HG03045 (cell line): ENCODE measurements around the gene EFNB2.

ENCODE experiments used
- ATAC-seq: cut with Tn5 transposase; IDR thresholded peaks from one replicate; pipeline ENCODE4 v1.9.1; 2021; ENCODE audit warnings: mild to moderate bottlenecking, moderate library complexity; ENCODE audit not compliant: unreplicated experiment

Gene EFNB2

DNA sequence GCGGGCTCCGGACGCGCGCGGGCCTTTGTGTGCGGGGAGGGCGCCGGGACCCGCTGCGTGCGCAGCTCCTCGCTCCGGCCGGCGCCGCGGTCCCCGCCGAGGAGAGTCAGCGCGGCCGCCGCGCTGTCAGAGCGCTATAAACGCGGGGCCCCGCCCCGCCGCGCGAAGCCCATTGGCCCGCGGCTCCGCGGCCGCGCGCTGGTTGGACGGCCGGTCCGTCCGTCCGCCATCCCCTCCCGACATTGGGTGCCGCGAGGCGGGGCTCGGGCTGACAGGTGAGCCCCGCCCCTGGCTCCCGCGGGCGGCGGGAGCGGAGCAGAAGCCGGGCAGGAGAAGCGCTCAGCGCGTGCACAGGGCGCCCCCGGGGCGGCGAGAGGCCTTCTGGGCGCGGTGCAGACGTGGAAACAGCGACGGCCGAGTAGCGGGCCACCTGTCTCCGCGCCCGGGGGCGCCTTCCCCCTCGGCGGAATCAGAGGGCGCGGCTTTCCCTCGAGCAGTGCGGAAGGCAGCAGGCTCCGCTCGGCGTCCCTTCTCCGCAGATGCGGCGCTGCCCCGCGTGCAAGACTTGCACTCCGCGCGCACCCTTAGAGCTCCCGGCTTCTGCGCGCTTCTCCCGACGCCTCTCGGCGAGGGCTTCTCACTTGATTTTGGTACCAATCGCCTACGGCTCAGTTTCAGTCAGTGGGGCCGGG, at the start of gene EFNB2:
Gene EFNB2, minus strand, starts transcription at position 111 of the 692 bp plus-strand sequence. CDS start 698 bp downstream, outside the sequence.
- ATAC-seq, result peak; percentile 97

DNA sequence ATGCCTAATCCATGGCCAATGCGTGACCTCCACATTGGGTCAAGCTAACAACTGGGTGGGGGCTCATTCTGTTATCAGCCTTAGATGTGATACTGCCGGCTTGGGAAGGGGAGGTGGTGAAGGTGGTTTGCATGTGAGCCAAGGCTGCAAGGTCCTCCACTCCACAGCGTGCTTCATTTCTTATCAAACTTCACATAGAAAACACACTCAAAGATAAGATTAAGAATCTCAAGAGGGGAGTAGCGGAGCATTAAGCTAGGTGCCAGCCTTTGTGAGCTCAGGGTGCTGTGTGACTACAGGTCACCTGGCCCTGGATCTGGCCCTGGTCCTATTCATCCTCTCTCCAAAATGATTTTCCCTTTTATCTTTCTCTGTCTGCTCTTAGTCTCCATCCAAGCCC, 45.8 kb upstream of the EFNB2 start:
- ATAC-seq, result no peak

DNA sequence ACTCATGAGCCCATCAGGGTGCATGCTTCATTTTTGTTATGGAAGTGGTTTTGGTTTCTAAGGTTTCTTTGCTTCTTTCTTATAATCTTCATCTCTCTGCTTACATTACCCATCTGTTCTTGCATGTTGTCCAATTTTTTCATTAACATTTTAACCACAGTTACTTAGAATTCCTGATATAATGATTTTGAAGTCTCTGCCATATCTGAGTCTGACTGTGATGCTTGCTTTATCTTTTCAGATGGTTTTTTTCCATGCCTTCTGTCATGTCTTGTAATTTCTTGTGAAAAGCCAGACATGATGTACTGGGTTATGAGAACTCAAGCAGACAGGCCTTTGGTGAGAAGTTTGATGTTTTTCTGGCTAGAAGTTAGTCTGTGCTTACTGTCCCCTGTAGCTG, 40.4 kb upstream of the EFNB2 start:
- ATAC-seq, result no peak

DNA sequence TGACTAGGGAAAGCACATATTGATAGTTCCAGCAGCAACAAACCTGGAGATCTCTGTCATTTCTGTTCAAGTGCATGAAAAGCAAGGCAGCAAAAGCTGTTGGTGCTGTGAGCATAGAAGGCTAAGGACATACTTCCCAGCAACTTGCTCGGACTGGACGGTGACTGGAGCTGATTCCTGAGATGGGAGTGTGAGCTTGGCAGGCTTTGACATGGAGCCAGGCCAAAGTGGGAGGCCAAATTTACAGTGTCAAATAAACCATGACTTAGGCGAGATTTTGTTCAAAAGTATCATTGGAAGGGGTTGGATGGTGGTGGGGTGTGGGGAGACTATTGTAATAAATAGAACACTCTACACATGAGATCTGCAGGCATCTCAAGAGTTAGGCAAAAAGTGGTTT, 38.4 kb upstream of the EFNB2 start:
- no peak for ATAC-seq

- no peak for ATAC-seq
Measured at GRCh38 chr13:106573284-106573846, 37.9 kb upstream of the EFNB2 start.

DNA sequence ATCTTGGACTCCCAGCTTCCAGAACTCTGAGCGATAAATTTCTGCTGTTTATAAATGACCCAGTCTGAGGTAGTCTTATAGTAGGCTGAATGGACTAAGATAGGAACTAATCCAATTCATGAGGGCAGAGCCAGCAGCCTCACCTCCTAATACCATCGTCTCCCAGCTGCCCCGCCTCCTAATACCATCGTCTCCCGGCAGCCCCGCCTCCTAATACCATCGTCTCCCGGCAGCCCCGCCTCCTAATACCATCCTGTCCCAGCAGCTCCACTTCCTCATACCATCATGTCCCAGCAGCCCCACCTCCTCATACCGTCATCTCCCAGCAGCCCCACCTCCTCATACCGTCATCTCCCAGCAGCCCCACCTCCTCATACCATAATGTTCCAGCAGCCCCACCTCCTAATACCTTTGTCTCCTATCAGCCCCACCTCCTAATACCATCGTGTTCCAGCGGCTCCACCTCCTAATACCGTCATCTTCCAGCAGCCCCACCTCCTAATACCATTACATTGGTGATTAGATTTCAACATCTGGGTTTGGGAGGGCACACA, 34.9 kb upstream of the EFNB2 start:
- ATAC-seq, result peak; percentile 33

DNA sequence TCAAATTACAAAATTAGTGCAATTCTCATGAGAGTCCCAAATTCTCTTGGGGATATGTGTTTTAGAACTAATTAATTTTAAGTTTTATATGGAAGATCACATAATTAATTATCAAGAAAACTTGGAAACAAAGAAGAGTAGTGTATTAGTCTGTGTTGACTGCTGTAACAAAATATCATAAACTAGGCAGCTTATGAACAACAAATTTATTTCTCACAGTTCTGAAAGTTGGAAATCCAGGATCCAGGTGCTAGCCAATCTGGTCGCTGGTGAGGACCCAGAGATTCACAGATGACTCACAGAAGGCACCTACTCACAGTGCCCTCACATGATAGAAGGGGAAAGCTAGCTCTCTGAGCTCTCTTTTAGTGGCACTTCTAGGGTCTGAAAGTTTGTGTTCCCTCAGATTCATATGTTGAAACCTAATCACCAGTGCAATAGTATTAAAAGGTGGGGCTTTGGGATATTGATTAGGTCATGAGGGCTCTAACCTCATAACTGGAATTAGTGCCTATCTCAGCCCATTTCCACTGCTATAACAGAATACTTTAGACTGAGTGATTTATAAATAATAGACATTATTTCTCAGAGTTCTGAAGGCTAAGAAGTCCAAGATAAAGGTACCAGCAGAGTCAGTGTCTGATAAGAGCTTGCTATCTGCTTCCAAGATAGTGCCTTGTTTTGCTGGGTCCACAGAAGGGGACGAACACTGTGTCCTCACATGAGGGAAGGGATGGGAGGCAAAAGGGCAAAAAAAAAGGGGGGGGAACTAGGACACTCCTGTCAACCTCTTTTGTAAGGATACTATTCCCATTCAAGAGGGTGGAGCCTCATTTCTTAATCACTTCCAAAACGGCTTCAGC, 34.0 kb upstream of the EFNB2 start:
- ATAC-seq, result no peak

- ATAC-seq, result peak; percentile 25
Measured at GRCh38 chr13:106568299-106569003, 33.0 kb upstream of the EFNB2 start.

DNA sequence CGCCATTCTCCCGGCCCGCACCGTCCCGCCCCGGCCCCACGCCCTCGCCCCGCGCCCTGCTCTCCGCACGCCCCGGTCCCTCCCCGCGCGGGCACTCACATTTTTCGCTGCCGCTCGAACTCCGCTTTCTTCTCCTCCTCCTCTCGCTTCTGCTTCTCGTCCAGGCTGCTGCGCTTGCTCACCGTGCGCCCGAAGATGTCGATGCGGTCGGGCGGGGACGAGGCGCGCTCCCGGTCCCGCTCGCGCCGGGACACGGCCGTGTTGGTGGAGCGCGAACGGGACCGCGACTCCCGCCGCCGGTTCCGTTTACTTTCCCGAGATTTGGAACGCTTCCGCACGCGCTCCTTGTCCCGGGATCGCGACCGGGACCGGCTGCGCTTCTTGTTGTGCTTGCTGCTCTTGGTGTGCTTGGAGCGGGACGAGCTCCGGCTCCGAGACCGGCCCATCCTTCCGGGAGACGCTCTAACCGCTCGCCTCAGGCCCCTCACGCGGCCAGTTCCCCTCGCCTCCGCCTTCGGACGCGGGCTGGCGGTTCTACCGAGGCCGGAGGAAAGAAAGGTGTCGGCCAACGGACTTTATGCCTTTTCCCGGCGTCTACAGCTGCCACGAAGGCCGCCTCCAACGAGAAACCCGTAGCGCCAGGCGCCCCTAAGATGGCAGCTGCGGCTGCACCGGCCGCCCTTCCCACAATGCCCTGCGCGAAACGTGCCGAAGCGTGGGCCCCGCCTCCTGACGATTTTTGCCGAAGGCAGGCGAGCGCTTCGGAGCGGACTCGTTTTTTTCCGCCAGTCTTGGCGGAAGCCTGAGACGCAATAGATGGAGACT, 32.2 kb upstream of the EFNB2 start, which contains the start of gene ARGLU1:
Gene ARGLU1, minus strand, starts transcription at position 664 of the 825 bp plus-strand sequence. Its CDS starts 218 bp downstream, at position 446.
- ATAC-seq, result peak; percentile 73

DNA sequence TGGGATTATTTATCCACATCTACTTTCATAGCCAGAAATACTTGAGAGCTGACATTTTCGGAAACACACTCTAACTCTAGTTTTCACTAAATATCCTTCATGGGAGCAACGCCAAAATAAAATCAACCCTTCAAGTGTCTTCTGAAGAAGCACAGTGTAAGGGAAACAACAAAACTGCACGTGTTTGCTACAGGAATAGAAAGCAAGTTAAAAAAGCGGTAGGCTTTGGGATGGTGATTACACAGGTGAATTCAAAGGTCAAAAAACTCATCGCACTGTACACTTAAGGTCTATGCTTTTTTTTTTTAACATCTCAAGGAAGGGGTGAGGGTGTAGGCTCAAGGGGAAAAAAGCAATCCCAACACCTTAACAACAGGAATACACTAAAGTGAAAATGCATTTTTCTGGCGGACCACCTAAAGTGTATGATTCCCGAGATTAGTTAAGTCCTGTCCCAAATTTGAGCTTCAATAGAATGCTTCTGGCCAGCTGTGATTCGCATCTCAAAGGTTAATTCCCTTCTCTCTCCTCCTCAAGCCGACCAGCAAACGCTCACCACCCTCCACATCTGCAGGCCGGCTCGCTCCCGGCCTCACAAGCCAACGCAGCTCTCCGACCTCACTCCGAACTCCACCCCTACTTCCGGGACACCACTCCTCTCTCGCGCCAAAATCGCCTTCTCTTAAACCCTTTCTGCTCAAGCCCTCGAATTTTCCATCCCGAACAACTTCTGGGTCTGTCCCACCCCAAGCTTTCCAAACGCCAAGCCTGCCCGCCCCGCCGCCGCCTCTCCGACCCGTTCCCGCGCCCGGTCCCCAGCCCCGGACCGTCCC, 31.4 kb upstream of the EFNB2 start:
- ATAC-seq, result peak; percentile 39

DNA sequence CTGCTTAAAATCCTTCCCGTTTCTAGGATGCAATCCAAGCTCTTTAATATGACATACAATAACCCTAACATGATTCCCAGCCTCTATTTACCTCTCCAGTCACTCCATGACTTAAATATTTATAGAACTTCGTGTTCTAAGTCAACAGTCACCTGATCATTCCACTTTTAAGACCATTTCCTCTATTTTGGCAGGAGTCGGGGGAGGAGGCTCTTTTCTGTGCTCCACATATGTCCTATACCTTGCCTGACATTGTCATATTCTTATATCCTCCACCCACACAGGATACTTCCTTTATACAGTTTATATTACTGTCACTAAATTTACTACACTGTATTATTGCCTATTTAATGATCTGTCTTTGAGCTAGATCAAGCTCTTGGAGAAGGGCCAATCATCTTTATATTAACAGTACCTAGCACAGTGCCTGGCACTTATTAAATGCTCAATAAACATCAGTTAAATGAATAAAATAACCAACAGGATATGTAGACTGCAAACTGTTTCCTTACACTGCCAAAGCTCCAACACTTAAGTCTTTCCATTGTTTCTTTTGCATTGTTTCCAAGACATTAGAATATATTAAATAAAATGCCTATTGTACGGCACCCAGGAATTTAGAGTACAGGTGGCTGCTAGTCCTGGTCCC, 29.8 kb upstream of the EFNB2 start:
- ATAC-seq, result no peak

DNA sequence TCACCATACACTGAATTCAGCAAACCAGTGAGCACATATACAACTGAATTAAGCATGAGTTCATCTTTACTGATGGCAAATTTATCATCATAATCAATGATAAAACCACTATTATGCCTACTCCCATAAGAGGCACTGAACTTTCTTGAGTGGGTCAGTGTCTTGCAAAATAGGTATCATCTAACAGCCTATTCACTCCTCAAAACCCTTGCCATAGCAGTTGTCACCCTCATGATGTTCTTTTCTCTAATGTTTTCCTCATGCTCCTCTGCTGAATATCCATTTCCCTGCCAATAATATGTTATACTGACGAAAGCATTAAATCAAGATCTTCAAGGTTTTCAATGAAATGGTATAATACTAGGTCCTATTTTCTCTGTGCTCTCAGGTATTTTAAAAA, 26.8 kb upstream of the EFNB2 start:
- no peak for ATAC-seq

DNA sequence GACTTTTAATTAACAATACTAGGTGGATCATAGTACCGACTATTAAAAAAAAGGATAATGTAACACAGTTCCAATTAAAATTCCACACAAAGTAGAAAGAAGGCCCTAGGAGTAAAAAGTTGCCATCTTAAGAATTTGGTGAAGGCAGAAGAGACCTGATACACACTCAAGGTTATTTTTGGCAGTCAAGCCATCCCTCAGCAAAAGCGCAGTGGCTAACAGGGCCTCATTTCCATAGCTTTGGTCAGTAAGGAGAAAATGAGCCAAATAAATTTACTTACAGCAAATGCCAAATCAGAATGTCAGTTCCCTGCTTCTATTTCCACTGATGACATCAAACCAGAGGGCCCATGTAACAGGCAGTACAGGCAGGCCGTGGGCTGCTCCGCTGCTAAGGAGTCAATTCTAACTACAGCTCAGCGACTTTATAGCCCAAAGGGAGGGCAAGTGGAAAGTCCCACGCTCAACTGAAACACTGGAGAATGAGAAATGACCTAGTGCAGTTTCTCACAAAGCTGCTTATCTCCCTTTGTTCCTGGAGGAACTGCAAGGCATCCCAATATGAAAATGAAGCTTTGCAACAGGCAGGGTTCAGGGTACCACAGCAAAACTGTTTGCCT, 26.2 kb upstream of the EFNB2 start:
- ATAC-seq, result peak; percentile 91

GRCh38 chr13:106560821-106561220, 25.4 kb upstream of the EFNB2 start:
- peak; percentile 45 for ATAC-seq

GRCh38 chr13:106558527-106558926, 23.1 kb upstream of the EFNB2 start:
- no peak for ATAC-seq

- no peak for ATAC-seq
Measured at GRCh38 chr13:106555631-106556328, 20.3 kb upstream of the EFNB2 start.

DNA sequence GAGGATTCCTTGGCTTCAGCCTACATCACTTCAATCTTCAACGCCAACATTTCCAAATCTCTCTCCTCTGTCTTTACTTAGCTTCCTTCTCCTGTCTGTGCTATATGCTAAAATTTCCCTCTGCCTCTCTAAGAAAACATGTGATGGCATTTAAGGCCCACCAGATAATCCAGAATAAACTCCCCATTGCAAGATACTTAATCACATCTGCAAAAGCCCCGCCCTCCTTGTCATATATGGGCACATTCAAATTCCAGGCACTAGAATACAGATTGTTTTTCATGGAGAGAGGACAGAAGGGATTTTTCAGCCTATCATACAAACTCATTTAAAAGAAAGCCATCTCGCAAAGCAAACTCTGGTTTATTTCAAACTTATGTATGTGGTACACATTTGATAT, 16.3 kb upstream of the EFNB2 start:
- ATAC-seq, result no peak
